HEK293 (cell line): Measurements from ENCODE around the gene GALNS.

ENCODE experiments used
- GFI1B ChIP-seq: fragments of 450-650 bp; formaldehyde crosslinking; IDR thresholded peaks from 2 replicates; pipeline ENCODE4 v1.5.1; 2016; ENCODE audit warnings: missing biosample characterization, missing genetic modification characterization
- GLI4 ChIP-seq: fragments of 450-650 bp; formaldehyde crosslinking; IDR thresholded peaks from 2 replicates; pipeline ENCODE4 v1.5.1; 2016; ENCODE audit warnings: missing biosample characterization, missing genetic modification characterization
- GLIS1 ChIP-seq: fragments of 450-650 bp; formaldehyde crosslinking; IDR thresholded peaks from 2 replicates; pipeline ENCODE4 v1.5.1; 2016; ENCODE audit warnings: missing biosample characterization, missing genetic modification characterization
- MEIS1 ChIP-seq: sonication (generic); formaldehyde crosslinking; IDR thresholded peaks from 2 replicates; pipeline ENCODE4 v1.8.1; 2022; ENCODE audit warnings: missing genetic modification reagents, mild to moderate bottlenecking, borderline replicate concordance
- OSR2 ChIP-seq: fragments of 450-650 bp; formaldehyde crosslinking; IDR thresholded peaks from 2 replicates; pipeline ENCODE4 v1.5.1; 2016; ENCODE audit warnings: missing biosample characterization, missing genetic modification characterization
- SALL2 ChIP-seq: fragments of 450-650 bp; formaldehyde crosslinking; IDR thresholded peaks from 2 replicates; pipeline ENCODE4 v1.5.0; 2017; ENCODE audit warnings: missing biosample characterization, mild to moderate bottlenecking, missing genetic modification characterization, borderline replicate concordance
- TRIM28 ChIP-seq: IDR thresholded peaks from 2 replicates; pipeline ENCODE4 v1.6.1; 2011; ENCODE audit warnings: low read length, control low read depth, borderline replicate concordance
- ZBTB8A ChIP-seq: fragments of 450-650 bp; formaldehyde crosslinking; IDR thresholded peaks from 2 replicates; pipeline ENCODE4 v1.5.1; 2016; ENCODE audit warnings: missing biosample characterization, missing genetic modification characterization
- ZFP37 ChIP-seq: fragments of 450-650 bp; formaldehyde crosslinking; IDR thresholded peaks from 2 replicates; pipeline ENCODE4 v1.5.1; 2016; ENCODE audit warnings: missing biosample characterization, missing genetic modification characterization
- ZNF10 ChIP-seq: fragments of 450-650 bp; formaldehyde crosslinking; IDR thresholded peaks from 2 replicates; pipeline ENCODE4 v1.5.1; 2017; ENCODE audit warnings: missing biosample characterization, missing genetic modification characterization
- ZNF112 ChIP-seq: fragments of 450-650 bp; formaldehyde crosslinking; IDR thresholded peaks from 2 replicates; pipeline ENCODE4 v1.5.0; 2017; ENCODE audit warnings: missing biosample characterization, missing genetic modification characterization
- ZNF140 ChIP-seq: fragments of 450-650 bp; formaldehyde crosslinking; IDR thresholded peaks from 2 replicates; pipeline ENCODE4 v1.5.1; 2016; ENCODE audit warnings: missing biosample characterization, missing genetic modification characterization
- ZNF16 ChIP-seq: fragments of 450-650 bp; formaldehyde crosslinking; IDR thresholded peaks from 2 replicates; pipeline ENCODE4 v1.5.1; 2016; ENCODE audit warnings: low read depth, missing biosample characterization, missing genetic modification characterization
- ZNF239 ChIP-seq: fragments of 450-650 bp; formaldehyde crosslinking; IDR thresholded peaks from 2 replicates; pipeline ENCODE4 v1.5.1; 2016; ENCODE audit warnings: missing biosample characterization, missing genetic modification characterization
- ZNF292 ChIP-seq: fragments of 450-650 bp; formaldehyde crosslinking; IDR thresholded peaks from 2 replicates; pipeline ENCODE4 v1.5.1; 2016; ENCODE audit warnings: low read depth, missing biosample characterization, missing genetic modification characterization, borderline replicate concordance
- ZNF404 ChIP-seq: fragments of 450-650 bp; formaldehyde crosslinking; IDR thresholded peaks from 2 replicates; pipeline ENCODE4 v1.5.1; 2017; ENCODE audit warnings: missing biosample characterization, missing genetic modification characterization
- ZNF423 ChIP-seq: fragments of 450-650 bp; formaldehyde crosslinking; IDR thresholded peaks from 2 replicates; pipeline ENCODE4 v1.5.1; 2016; ENCODE audit warnings: missing biosample characterization, missing genetic modification characterization
- ZNF426 ChIP-seq: fragments of 450-650 bp; formaldehyde crosslinking; IDR thresholded peaks from 2 replicates; pipeline ENCODE4 v1.5.1; 2017; ENCODE audit warnings: missing biosample characterization, missing genetic modification characterization, mild to moderate bottlenecking, inconsistent platforms, moderate library complexity
- ZNF555 ChIP-seq: fragments of 450-650 bp; formaldehyde crosslinking; conservative IDR thresholded peaks from 2 replicates; pipeline ENCODE4 v1.5.1; 2017; ENCODE audit warnings: missing biosample characterization, mild to moderate bottlenecking, missing genetic modification characterization, inconsistent platforms
- ZNF596 ChIP-seq: fragments of 450-650 bp; IDR thresholded peaks from 2 replicates; pipeline ENCODE4 v1.5.0; 2018; ENCODE audit warnings: missing biosample characterization, mild to moderate bottlenecking, missing genetic modification characterization, moderate library complexity
- ZNF660 ChIP-seq: fragments of 450-650 bp; IDR thresholded peaks from 2 replicates; pipeline ENCODE4 v1.5.1; 2018; ENCODE audit warnings: missing biosample characterization, mild to moderate bottlenecking, missing genetic modification characterization
- ZNF768 ChIP-seq: fragments of 450-650 bp; formaldehyde crosslinking; IDR thresholded peaks from 2 replicates; pipeline ENCODE4 v1.5.1; 2018; ENCODE audit warnings: missing biosample characterization, mild to moderate bottlenecking, missing genetic modification characterization
- ZNF791 ChIP-seq: fragments of 450-650 bp; formaldehyde crosslinking; IDR thresholded peaks from 2 replicates; pipeline ENCODE4 v1.5.1; 2016; ENCODE audit warnings: missing biosample characterization, missing genetic modification characterization
- TF ChIP-seq, protein P1 (sequence below): fragments of 450-650 bp; formaldehyde crosslinking; conservative IDR thresholded peaks from 2 replicates; pipeline ENCODE4 v1.5.1; 2016; ENCODE audit warnings: low read depth, missing biosample characterization, missing genetic modification characterization
- TF ChIP-seq, protein P2 (sequence below): fragments of 450-650 bp; formaldehyde crosslinking; optimal IDR thresholded peaks from 2 replicates; pipeline ENCODE3; 2016; ENCODE audit warnings: missing biosample characterization, mild to moderate bottlenecking, missing genetic modification characterization
- TF ChIP-seq, protein P3 (sequence below): fragments of 450-650 bp; formaldehyde crosslinking; IDR thresholded peaks from 2 replicates; pipeline ENCODE4; 2016; ENCODE audit warnings: missing biosample characterization, missing genetic modification characterization
- TF ChIP-seq, protein P4 (sequence below): fragments of 450-650 bp; formaldehyde crosslinking; IDR thresholded peaks from 2 replicates; pipeline ENCODE4 v1.5.1; 2016; ENCODE audit warnings: missing biosample characterization, missing genetic modification characterization
- TF ChIP-seq, protein P5 (sequence below): fragments of 450-650 bp; formaldehyde crosslinking; IDR thresholded peaks from 2 replicates; pipeline ENCODE4 v1.5.1; 2016; ENCODE audit warnings: missing biosample characterization, missing genetic modification characterization

GALNS gene

DNA sequence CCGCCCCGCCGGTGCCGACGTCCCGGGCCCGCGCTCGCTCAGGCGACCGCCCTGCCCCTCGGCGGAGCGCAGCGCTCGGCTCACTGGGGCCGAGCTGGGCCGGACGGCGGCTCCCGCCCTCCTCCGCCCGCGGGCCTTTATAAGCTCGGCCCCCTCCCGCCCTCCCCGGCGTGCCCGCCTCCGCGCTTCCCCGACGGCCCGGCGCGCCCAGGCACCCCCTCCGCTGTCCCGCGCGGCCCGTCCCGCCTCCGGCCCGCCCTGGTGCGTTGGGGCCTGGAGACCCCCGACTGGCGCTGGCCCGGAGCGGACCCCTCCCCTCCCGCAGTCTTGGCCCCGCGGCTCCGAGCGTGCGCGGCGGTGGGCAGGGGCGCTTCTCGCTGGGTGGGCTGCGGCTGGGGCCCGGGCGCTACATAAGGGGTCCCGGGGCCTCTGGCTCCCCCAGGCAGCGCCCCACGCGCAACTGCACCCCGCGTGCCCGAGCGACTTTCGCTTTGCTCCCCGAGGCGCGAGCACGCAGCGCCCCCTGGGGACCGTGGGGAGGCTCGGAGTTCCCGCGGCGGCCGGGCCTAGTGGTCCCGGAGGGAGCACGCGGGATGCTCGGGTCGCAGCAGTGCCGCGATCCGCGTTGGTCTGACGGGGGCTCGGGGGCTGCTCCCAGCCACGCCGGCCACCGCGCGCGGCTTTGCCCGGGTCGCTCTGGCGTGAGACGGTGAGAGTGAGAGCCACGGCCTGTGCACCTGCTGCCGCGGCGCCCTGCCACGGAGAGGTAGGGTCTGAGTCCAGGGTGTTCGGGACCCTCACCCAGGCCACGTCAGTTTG is 71.4 kb downstream of the GALNS start, which contains the start of gene PIEZO1 (continued):
- TF ChIP-seq, protein P1, sequence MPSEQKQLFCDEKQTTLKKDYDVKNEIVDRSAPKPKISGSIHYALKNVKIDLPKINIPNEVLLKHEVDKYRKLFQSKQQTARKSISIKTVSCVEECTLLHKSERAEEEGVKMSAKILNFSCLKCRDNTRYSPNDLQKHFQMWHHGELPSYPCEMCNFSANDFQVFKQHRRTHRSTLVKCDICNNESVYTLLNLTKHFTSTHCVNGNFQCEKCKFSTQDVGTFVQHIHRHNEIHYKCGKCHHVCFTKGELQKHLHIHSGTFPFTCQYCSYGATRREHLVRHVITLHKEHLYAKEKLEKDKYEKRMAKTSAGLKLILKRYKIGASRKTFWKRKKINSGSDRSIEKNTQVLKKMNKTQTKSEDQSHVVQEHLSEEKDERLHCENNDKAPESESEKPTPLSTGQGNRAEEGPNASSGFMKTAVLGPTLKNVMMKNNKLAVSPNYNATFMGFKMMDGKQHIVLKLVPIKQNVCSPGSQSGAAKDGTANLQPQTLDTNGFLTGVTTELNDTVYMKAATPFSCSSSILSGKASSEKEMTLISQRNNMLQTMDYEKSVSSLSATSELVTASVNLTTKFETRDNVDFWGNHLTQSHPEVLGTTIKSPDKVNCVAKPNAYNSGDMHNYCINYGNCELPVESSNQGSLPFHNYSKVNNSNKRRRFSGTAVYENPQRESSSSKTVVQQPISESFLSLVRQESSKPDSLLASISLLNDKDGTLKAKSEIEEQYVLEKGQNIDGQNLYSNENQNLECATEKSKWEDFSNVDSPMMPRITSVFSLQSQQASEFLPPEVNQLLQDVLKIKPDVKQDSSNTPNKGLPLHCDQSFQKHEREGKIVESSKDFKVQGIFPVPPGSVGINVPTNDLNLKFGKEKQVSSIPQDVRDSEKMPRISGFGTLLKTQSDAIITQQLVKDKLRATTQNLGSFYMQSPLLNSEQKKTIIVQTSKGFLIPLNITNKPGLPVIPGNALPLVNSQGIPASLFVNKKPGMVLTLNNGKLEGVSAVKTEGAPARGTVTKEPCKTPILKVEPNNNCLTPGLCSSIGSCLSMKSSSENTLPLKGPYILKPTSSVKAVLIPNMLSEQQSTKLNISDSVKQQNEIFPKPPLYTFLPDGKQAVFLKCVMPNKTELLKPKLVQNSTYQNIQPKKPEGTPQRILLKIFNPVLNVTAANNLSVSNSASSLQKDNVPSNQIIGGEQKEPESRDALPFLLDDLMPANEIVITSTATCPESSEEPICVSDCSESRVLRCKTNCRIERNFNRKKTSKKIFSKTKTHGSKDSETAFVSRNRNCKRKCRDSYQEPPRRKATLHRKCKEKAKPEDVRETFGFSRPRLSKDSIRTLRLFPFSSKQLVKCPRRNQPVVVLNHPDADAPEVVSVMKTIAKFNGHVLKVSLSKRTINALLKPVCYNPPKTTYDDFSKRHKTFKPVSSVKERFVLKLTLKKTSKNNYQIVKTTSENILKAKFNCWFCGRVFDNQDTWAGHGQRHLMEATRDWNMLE (tag by site-specific recombination), result no peak
- TF ChIP-seq ZNF660 (tag by site-specific recombination) (0 out of 2 replicates have a peak, but pooled peaks have one; percentile 65), ZNF404 (tag by site-specific recombination) (no peak), GFI1B (no peak), ZNF292 (tag by site-specific recombination) (no peak), MEIS1 (no peak), TRIM28 (no peak), ZBTB8A (tag by site-specific recombination) (no peak; the same call in 1 of the 2 replicates), ZNF791 (no peak), SALL2 (no peak), ZNF140 (tag by site-specific recombination) (no peak), ZNF10 (peak; percentile 41; the same call in 1 of the 2 replicates), ZNF768 (tag by site-specific recombination) (no peak), ZFP37 (tag by site-specific recombination) (no peak), ZNF423 (tag by site-specific recombination) (peak; percentile 66; the same call in 1 of the 2 replicates), GLIS1 (peak; percentile 51), ZNF239 (tag by site-specific recombination) (no peak), ZNF112 (tag by site-specific recombination) (no peak), ZNF426 (no peak), ZNF596 (no peak; the same call in 1 of the 2 replicates), GLI4 (tag by site-specific recombination) (no peak), ZNF16 (tag by site-specific recombination) (no peak), OSR2 (tag by site-specific recombination) (no peak), ZNF555 (tag by site-specific recombination) (no peak)
- TF ChIP-seq, protein P2, sequence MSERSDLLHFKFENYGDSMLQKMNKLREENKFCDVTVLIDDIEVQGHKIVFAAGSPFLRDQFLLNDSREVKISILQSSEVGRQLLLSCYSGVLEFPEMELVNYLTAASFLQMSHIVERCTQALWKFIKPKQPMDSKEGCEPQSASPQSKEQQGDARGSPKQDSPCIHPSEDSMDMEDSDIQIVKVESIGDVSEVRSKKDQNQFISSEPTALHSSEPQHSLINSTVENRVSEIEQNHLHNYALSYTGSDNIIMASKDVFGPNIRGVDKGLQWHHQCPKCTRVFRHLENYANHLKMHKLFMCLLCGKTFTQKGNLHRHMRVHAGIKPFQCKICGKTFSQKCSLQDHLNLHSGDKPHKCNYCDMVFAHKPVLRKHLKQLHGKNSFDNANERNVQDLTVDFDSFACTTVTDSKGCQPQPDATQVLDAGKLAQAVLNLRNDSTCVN (tag by site-specific recombination), result peak; percentile 69
- TF ChIP-seq, protein P3, sequence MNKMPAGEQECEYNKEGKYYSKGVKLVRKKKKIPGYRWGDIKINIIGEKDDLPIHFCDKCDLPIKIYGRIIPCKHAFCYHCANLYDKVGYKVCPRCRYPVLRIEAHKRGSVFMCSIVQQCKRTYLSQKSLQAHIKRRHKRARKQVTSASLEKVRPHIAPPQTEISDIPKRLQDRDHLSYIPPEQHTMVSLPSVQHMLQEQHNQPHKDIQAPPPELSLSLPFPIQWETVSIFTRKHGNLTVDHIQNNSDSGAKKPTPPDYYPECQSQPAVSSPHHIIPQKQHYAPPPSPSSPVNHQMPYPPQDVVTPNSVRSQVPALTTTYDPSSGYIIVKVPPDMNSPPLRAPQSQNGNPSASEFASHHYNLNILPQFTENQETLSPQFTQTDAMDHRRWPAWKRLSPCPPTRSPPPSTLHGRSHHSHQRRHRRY, result no peak
- TF ChIP-seq, protein P4, sequence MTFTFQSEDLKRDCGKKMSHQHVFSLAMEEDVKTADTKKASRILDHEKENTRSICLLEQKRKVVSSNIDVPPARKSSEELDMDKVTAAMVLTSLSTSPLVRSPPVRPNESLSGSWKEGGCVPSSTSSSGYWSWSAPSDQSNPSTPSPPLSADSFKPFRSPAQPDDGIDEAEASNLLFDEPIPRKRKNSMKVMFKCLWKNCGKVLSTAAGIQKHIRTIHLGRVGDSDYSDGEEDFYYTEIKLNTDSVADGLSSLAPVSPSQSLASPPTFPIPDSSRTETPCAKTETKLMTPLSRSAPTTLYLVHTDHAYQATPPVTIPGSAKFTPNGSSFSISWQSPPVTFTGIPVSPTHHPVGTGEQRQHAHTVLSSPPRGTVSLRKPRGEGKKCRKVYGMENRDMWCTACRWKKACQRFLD (tag by site-specific recombination), result no peak
- TF ChIP-seq, protein P5, sequence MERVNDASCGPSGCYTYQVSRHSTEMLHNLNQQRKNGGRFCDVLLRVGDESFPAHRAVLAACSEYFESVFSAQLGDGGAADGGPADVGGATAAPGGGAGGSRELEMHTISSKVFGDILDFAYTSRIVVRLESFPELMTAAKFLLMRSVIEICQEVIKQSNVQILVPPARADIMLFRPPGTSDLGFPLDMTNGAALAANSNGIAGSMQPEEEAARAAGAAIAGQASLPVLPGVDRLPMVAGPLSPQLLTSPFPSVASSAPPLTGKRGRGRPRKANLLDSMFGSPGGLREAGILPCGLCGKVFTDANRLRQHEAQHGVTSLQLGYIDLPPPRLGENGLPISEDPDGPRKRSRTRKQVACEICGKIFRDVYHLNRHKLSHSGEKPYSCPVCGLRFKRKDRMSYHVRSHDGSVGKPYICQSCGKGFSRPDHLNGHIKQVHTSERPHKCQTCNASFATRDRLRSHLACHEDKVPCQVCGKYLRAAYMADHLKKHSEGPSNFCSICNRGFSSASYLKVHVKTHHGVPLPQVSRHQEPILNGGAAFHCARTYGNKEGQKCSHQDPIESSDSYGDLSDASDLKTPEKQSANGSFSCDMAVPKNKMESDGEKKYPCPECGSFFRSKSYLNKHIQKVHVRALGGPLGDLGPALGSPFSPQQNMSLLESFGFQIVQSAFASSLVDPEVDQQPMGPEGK (tag by site-specific recombination), result peak; percentile 83
